ENCODE data around the gene POTED. TPM values are rescaled to one million over a fixed set of nuclear protein-coding genes. Genes with fewer than 3 reads are reported as not detected.
"Not testable (repeated sequence)": the region's sequence is repeated elsewhere in the genome, so short reads cannot be mapped to it uniquely, and the experiment has no call there.

Gene POTED
- not detected for polyA plus RNA-seq

- 81 to 85% (median 82%) methylated on average over 11 to 34 of the region's 42 CpGs for WGBS, 3 donors
- not testable (repeated sequence) for H3K27ac ChIP-seq (ENCODE audit: low read depth, low read length)
Observed at GRCh38 chr21:13609477-13609876, at the start of gene POTED. Gene POTED, plus strand, starts transcription at chr21:13609777. Its CDS starts 452 bp downstream, at chr21:13610229.

DNA sequence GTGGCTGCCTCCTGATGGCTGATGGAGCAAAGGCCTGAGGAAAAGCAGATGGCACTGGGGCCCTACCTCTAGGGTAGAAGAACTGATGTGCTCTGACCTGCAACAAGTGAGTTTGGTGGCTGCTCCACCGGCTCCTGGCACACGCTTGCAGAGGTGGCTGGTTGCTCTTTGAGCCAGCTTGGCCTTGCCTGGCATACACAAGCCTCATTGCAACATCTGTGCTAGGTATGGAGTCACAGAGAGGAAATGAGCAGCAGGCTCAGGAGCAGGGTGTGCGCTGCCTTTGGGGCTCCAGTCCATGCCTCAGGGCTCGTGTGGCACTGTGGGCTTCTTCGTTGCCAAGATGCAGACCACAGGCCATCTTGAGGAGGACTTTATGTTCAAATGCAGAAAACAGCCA, 40.5 kb downstream of the POTED start:
- 83% methylated on average over 3 of the region's 5 CpGs; no CpG with 5 or more reads in 2 of the 3 donors for WGBS, 3 donors
- not testable (repeated sequence) for H3K27ac ChIP-seq (ENCODE audit: low read depth, low read length)

- H3K27ac ChIP-seq (ENCODE audit: low read depth, low read length) = not testable (repeated sequence)
- WGBS, 3 donors = 75 to 89% (median 80%) methylated on average over 4 to 6 of the region's 6 CpGs
Observed at GRCh38 chr21:13651746-13652145, 42.2 kb downstream of the POTED start.

All from adipose tissue (tissue), 3 donors.